ENCODE measurements around the gene PPP1R2C.

- TF ChIP-seq EZH2 (IDR thresholded peaks at IDR 0.05; ENCODE audit: insufficient read depth, low read length), result no peak
- no peak for TF ChIP-seq CTCF (IDR thresholded peaks at IDR 0.05; ENCODE audit: insufficient read depth, low read depth, low read length)
Measured at GRCh38 chrX:42804524-42804923, 26.6 kb upstream of the PPP1R2C start.
